Heart right ventricle (tissue), 16 donors: ENCODE results near the gene OTOP1. TPM values are rescaled to one million over a fixed set of nuclear protein-coding genes. Genes with fewer than 3 reads are reported as not detected.
"Not testable (repeated sequence)": the region's sequence is repeated elsewhere in the genome, so short reads cannot be mapped to it uniquely, and the experiment has no call there.

Source experiments
- ATAC-seq, 8 donors: fragments of 200-7000 bp; cut with Tn5 transposase; one replicate each; pipeline ENCODE4 v1.9.1; 2020; ENCODE audit warnings: mild to moderate bottlenecking in 8 of 8, moderate library complexity in 8 of 8, moderate number of reproducible peaks in 1 of 8
- DNase-seq, 2 donors: peaks; one replicate each; pipeline ENCODE4 v3.0.0-alpha.2; 2020
- H3K27ac ChIP-seq, 10 donors: fragments of 200-600 bp; sonication (generic) in 2 of 10; one replicate each; pipeline versions ENCODE4 v1.5.0 to v1.8.0; 2020 to 2022; ENCODE audit warnings: mild to moderate bottlenecking in 3 of 10
- H3K27me3 ChIP-seq, 7 donors: fragments of 200-600 bp; one replicate each; pipeline ENCODE4 v1.8.0; 2021 to 2022; ENCODE audit warnings: mild to moderate bottlenecking in 2 of 7
- H3K36me3 ChIP-seq, 9 donors: fragments of 200-600 bp; sonication (generic) in 1 of 9; one replicate each; pipeline versions ENCODE4 v1.5.0 to v1.8.0; 2020 to 2022; ENCODE audit warnings: mild to moderate bottlenecking in 2 of 9
- H3K4me1 ChIP-seq, 9 donors: fragments of 200-600 bp; sonication (generic) in 1 of 9; one replicate each; pipeline versions ENCODE4 v1.5.0 to v1.8.0; 2020 to 2022; ENCODE audit warnings: mild to moderate bottlenecking in 4 of 9
- H3K4me3 ChIP-seq, 10 donors: fragments of 200-600 bp; sonication (generic) in 2 of 10; one replicate each; pipeline versions ENCODE4 v1.5.0 to v1.8.0; 2020 to 2022; ENCODE audit warnings: mild to moderate bottlenecking in 7 of 10, moderate library complexity in 2 of 10
- H3K9me3 ChIP-seq, 11 donors: fragments of 200-600 bp in 10 of 11; sonication (generic) in 2 of 11; one replicate each; pipeline versions ENCODE4 v1.5.0 to v1.8.0; 2013 to 2022; ENCODE audit warnings: mild to moderate bottlenecking in 2 of 11, control low read depth in 1 of 11, moderate library complexity in 1 of 11
- CTCF ChIP-seq, 9 donors: fragments of 200-600 bp; sonication (generic) in 2 of 9; IDR thresholded peaks; one replicate each; pipeline versions ENCODE4 v1.5.0 to v1.8.0; 2021 to 2022; ENCODE audit warnings: antibody characterized with exemption in 9 of 9, mild to moderate bottlenecking in 5 of 9, moderate library complexity in 1 of 9
- WGBS, 2 donors: extraction: QIAGEN DNeasy Blood & Tissue Kit; methylation state at CpG; one replicate each; pipeline ENCODE4 v1.1.7; 2013; ENCODE audit warnings: inconsistent platforms in 1 of 2; 5-methylcytosine and 5-hydroxymethylcytosine counted together
- intact Hi-C, 10 donors: fragments of 100-400 bp; cut with DNase I; formaldehyde crosslinking; loops; one replicate each; pipeline versions ENCODE4 v1.11.1 to v1.14.2; 2022
- polyA plus RNA-seq, 2 donors: library from polyadenylated mRNA; stranded (reverse); fragments of 200-250 nt; gene quantifications; one replicate each; pipeline ENCODE4 v1.2.3, GENCODE V29; 2013
- total RNA-seq, 10 donors: library from RNA; stranded (reverse); fragmentation: NEBNext Ultra II Directional in 3 of 10; extraction: Animal tissue kit (Norgen Biotek cat#: 25700) in 3 of 10; gene quantifications; one replicate each; pipeline versions ENCODE4 v1.2.1 to v1.2.4, GENCODE V29; 2021 to 2023
- donor health status: Arrhythmogenic right ventricular cardiomyopathy.
- donor health status: ischemic (EF 13 %, LVEDD 7.1; RV severe dilation, severe dysfunction).
- donor health status: healthy with polysubstance abuse.
- donor health status: DM: no; HTN: yes; CAD: no.
- donor health status: DM: no; HTN: no; CAD: no.
- donor health status: ischemic (EF 25% LVEDD 6.9; RV normal size, moderate dysfunction).
- donor health status: ischemic (EF 25% LVEDD 5.7; RV mildly dilated, moderate dysfunction).
- donor health status: healthy.
- donor health status: DM: yes; HTN: yes; CAD: no.
- donor health status: Ischemic cardiomyopathy.
- donor health status: ischemic (EF 35%, LVEDD 5.7; RV mildly dilated, moderate dysfunction).
- donor health status: nonischemic (EF 11% LVEDD 7.7; RV severe dilation, severe dysfunction).
- donor health status: DM: yes; HTN: yes; CAD: no.
- donor health status: PGD.
- donor health status: ischemic (EF 29% LVEDD 5.4; RV normal size, mild dysfunction).
- donor health status: nonischemic (EF 23%, LVEDD 6.1; RV moderate dilation, normal function).

Gene OTOP1
- total and polyA plus RNA-seq, 12 donors, result not detected

GRCh38 chr4:4248029-4248884 lies 21.5 kb upstream of the OTOP1 start, which contains the start of gene TMEM128:
Gene TMEM128 (minus strand): TSS chr4:4248223. CDS start chr4:4248202, 21 bp downstream.
- peaks cover 0 to 4% (median 0%) of the 10 kb centered on the region in 7 donors for H3K27me3 ChIP-seq
- peak; percentile 96 to 99 (median 98) for ATAC-seq
- WGBS, 2 donors, result 1% methylated on average over 62 of the region's 62 CpGs
- H3K36me3 ChIP-seq, result peaks cover 0 to 31% (median 8%) of the 10 kb centered on the region in 9 donors
- peak in 4 of 9 donors; percentile 13 to 28 (median 23) for TF ChIP-seq CTCF (IDR thresholded peaks at IDR 0.05)
- intact Hi-C loops, result loop anchor here in 1 of 10 donors (10.0 kb wide), 1 partner anchor 297 kb away; the partner anchor contains the start of gene STX18
- H3K27ac ChIP-seq, result peak within 1 kb of the TSS; percentile 83 to 97 (median 94)
- DNase-seq, result peak; percentile 91 to 94
- no peaks in the 10 kb centered on the region for H3K9me3 ChIP-seq
- peak within 1 kb of the TSS; percentile 61 to 94 (median 86) for H3K4me3 ChIP-seq
- H3K4me1 ChIP-seq, result peaks cover 0 to 24% (median 18%) of the 10 kb centered on the region in 9 donors

GRCh38 chr4:4247696-4248028 lies 20.9 kb upstream of the OTOP1 start:
- 1 to 2% methylated on average over 12 of the region's 12 CpGs for WGBS, 2 donors
- peaks cover 0 to 37% (median 8%) of the 10 kb centered on the region in 9 donors for H3K36me3 ChIP-seq
- peak overlapping the region; percentile 83 to 97 (median 94) for H3K27ac ChIP-seq
- H3K4me1 ChIP-seq, result peaks cover 0 to 24% (median 18%) of the 10 kb centered on the region in 9 donors
- ATAC-seq (peak in 2 of 8 donors; percentile 3 to 17), DNase-seq (no peak)
- intact Hi-C loops, result loop anchor here in 1 of 10 donors (10.0 kb wide), 1 partner anchor 297 kb away; the partner anchor contains the start of gene STX18
- no peaks in the 10 kb centered on the region for H3K9me3 ChIP-seq
- H3K4me3 ChIP-seq, result peak overlapping the region; percentile 61 to 94 (median 86)
- peaks cover 0 to 4% (median 0%) of the 10 kb centered on the region in 7 donors for H3K27me3 ChIP-seq
- TF ChIP-seq CTCF (IDR thresholded peaks at IDR 0.05), result no peak

- ATAC-seq (no peak), DNase-seq (no peak)
- Histone ChIP-seq H3K9me3 (no peaks in the 10 kb centered on the region), H3K27ac (no peak overlapping the region), H3K27me3 (no peaks in the 10 kb centered on the region), H3K4me3 (no peak overlapping the region), H3K36me3 (peaks cover 0 to 62% (median 22%) of the 10 kb centered on the region in 9 donors), H3K4me1 (peaks cover 0 to 24% (median 18%) of the 10 kb centered on the region in 9 donors)
- intact Hi-C loops, result loop anchor here in 1 of 10 donors (10.0 kb wide), 1 partner anchor 300 kb away; the partner anchor contains the start of gene STX18
- 100% methylated on average over 1 of the region's 1 CpG for WGBS, 2 donors
- no peak for TF ChIP-seq CTCF (IDR thresholded peaks at IDR 0.05)
These were observed 18.4 kb upstream of the OTOP1 start for GRCh38 chr4:4245172-4245571.

- peaks cover 0 to 99% (median 28%) of the 10 kb centered on the region in 9 donors for H3K36me3 ChIP-seq
- 90 to 91% methylated on average over 3 of the region's 3 CpGs for WGBS, 2 donors
- H3K9me3 ChIP-seq, H3K27ac ChIP-seq, H3K4me3 ChIP-seq, H3K27me3 ChIP-seq, DNase-seq, ATAC-seq, intact Hi-C loops, H3K4me1 ChIP-seq: not testable (repeated sequence)
These were observed 12.8 kb upstream of the OTOP1 start for GRCh38 chr4:4239551-4239950.
